Measurements from ENCODE around the gene CAPN10.

Gene CAPN10

GRCh38 chr2:240579771-240580614 lies 6.5 kb upstream of the CAPN10 start:
- Histone ChIP-seq H3K4me3 (ENCODE audit: low read depth in 1 of 2, low read length in 2 of 2) (no peak overlapping the region), H3K27me3 (ENCODE audit: insufficient read depth, low read length, poor library complexity) (no peaks in the 10 kb centered on the region), H3K4me2 (ENCODE audit: insufficient read depth, low read length) (no peak overlapping the region), H3K36me3 (ENCODE audit: insufficient read depth, low read length) (peaks cover 48% of the 10 kb centered on the region), H3K9ac (ENCODE audit: low read depth, low read length) (no peak overlapping the region), H2AFZ (ENCODE audit: low read depth, low read length) (no peak overlapping the region), H3K79me2 (ENCODE audit: insufficient read depth, low read length) (peaks cover 50% of the 10 kb centered on the region), H3K27ac (ENCODE audit: low read length) (no peak overlapping the region), H3K4me1 (ENCODE audit: insufficient read depth, low read length) (peaks cover 18% of the 10 kb centered on the region), H3K9me3 (ENCODE audit: insufficient read depth, low read length, severe bottlenecking) (no peaks in the 10 kb centered on the region), H4K20me1 (ENCODE audit: insufficient read depth, low read length) (peaks cover 65% of the 10 kb centered on the region)
- TF ChIP-seq CTCF (IDR thresholded peaks at IDR 0.05; ENCODE audit: borderline replicate concordance, extremely low read depth, low read length, poor library complexity, severe bottlenecking) (no peak), EZH2 (IDR thresholded peaks at IDR 0.05; ENCODE audit: borderline replicate concordance, low read depth, low read length, severe bottlenecking) (no peak)
- DNase-seq = no peak
- ATAC-seq (ENCODE audit: insufficient read depth, low read depth) = no peak

- peaks cover 30% of the 10 kb centered on the region for H3K36me3 ChIP-seq (ENCODE audit: insufficient read depth, low read length)
- no peak overlapping the region for H3K27ac ChIP-seq (ENCODE audit: low read length)
- H3K4me1 ChIP-seq (ENCODE audit: insufficient read depth, low read length) = peaks cover 26% of the 10 kb centered on the region
- H3K4me3 ChIP-seq (ENCODE audit: low read depth in 1 of 2, low read length in 2 of 2) = no peak overlapping the region
- ATAC-seq (ENCODE audit: insufficient read depth, low read depth) = no peak
- peaks cover 63% of the 10 kb centered on the region for H3K79me2 ChIP-seq (ENCODE audit: insufficient read depth, low read length)
- no peak overlapping the region for H2AFZ ChIP-seq (ENCODE audit: low read depth, low read length)
- no peak overlapping the region for H3K9ac ChIP-seq (ENCODE audit: low read depth, low read length)
- no peak for TF ChIP-seq EZH2 (IDR thresholded peaks at IDR 0.05; ENCODE audit: borderline replicate concordance, low read depth, low read length, severe bottlenecking)
- TF ChIP-seq CTCF (IDR thresholded peaks at IDR 0.05; ENCODE audit: borderline replicate concordance, extremely low read depth, low read length, poor library complexity, severe bottlenecking) = no peak
- H4K20me1 ChIP-seq (ENCODE audit: insufficient read depth, low read length) = peaks cover 60% of the 10 kb centered on the region
- no peak for DNase-seq
- no peaks in the 10 kb centered on the region for H3K9me3 ChIP-seq (ENCODE audit: insufficient read depth, low read length, severe bottlenecking)
- no peak overlapping the region for H3K4me2 ChIP-seq (ENCODE audit: insufficient read depth, low read length)
- no peaks in the 10 kb centered on the region for H3K27me3 ChIP-seq (ENCODE audit: insufficient read depth, low read length, poor library complexity)
Observed at GRCh38 chr2:240581811-240582210, 4.7 kb upstream of the CAPN10 start.

- peaks cover 73% of the 10 kb centered on the region for H3K79me2 ChIP-seq (ENCODE audit: insufficient read depth, low read length)
- peaks cover 20% of the 10 kb centered on the region for H3K36me3 ChIP-seq (ENCODE audit: insufficient read depth, low read length)
- no peaks in the 10 kb centered on the region for H3K9me3 ChIP-seq (ENCODE audit: insufficient read depth, low read length, severe bottlenecking)
- no peak overlapping the region for H3K4me2 ChIP-seq (ENCODE audit: insufficient read depth, low read length)
- H3K9ac ChIP-seq (ENCODE audit: low read depth, low read length) = no peak overlapping the region
- H2AFZ ChIP-seq (ENCODE audit: low read depth, low read length) = no peak overlapping the region
- no peak overlapping the region for H3K27ac ChIP-seq (ENCODE audit: low read length)
- DNase-seq = no peak
- peaks cover 61% of the 10 kb centered on the region for H4K20me1 ChIP-seq (ENCODE audit: insufficient read depth, low read length)
- peaks cover 33% of the 10 kb centered on the region for H3K4me1 ChIP-seq (ENCODE audit: insufficient read depth, low read length)
- H3K4me3 ChIP-seq (ENCODE audit: low read depth in 1 of 2, low read length in 2 of 2) = no peak overlapping the region
- H3K27me3 ChIP-seq (ENCODE audit: insufficient read depth, low read length, poor library complexity) = no peaks in the 10 kb centered on the region
- TF ChIP-seq EZH2 (IDR thresholded peaks at IDR 0.05; ENCODE audit: borderline replicate concordance, low read depth, low read length, severe bottlenecking) (no peak), CTCF (IDR thresholded peaks at IDR 0.05; ENCODE audit: borderline replicate concordance, extremely low read depth, low read length, poor library complexity, severe bottlenecking) (no peak)
- no peak for ATAC-seq (ENCODE audit: insufficient read depth, low read depth)
Observed at GRCh38 chr2:240582781-240583180, 3.8 kb upstream of the CAPN10 start.
